Measurements from ENCODE around the gene AUTS2.

Gene AUTS2

DNA sequence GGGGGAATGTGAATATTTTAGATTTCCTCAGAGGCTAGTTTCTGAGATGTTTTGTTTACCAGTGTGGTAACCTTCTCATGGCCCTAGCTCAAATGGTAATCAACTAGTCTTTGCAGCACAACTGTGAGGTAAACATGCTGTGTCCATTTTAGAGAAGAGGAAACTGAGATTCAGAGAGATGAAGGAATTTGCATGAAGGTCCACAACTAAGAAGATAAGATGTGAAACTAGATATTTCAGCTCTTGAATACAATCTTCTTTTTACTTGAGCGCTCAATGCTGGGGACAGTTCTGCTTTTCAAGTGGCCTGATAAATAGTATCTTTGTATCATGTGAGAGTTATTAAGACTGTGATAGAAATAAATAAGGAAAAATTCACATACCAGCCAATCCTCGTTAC, 245.4 kb downstream of the AUTS2 start:
- FAIRE-seq, result no peak

GRCh38 chr7:69844264-69844868, 246.1 kb downstream of the AUTS2 start:
- DNase-seq (ENCODE audit: low spot score), result no peak
- no peak for FAIRE-seq

More for the DNA sequence above, 245.4 kb downstream of the AUTS2 start:
- no peak for DNase-seq (ENCODE audit: low spot score)

- DNase-seq (ENCODE audit: low spot score), result no peak
- FAIRE-seq, result no peak
These were observed 247.6 kb downstream of the AUTS2 start for GRCh38 chr7:69845721-69846495.

- FAIRE-seq, result no peak
- no peak for DNase-seq (ENCODE audit: low spot score)
These were observed 249.8 kb downstream of the AUTS2 start for GRCh38 chr7:69847921-69848612.

DNA sequence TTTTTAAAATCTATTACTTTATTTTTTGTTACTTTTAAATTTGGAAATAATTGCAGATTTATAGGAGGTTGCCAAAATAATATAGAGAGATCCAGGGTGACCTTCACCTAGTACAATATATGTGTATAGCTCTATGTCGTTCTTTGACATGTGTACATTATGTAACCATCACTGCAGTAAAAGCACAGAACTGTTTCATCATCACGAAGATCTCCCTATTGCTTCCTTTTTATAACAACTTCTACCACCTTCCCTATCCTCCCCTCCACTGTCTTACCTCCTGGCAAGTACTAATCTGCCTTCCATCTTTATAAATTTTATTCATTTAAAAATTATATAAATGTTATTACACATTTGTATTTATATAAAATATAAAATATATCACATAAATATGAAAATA, 251.0 kb downstream of the AUTS2 start:
- no peak for DNase-seq (ENCODE audit: low spot score)
- no peak for FAIRE-seq

DNA sequence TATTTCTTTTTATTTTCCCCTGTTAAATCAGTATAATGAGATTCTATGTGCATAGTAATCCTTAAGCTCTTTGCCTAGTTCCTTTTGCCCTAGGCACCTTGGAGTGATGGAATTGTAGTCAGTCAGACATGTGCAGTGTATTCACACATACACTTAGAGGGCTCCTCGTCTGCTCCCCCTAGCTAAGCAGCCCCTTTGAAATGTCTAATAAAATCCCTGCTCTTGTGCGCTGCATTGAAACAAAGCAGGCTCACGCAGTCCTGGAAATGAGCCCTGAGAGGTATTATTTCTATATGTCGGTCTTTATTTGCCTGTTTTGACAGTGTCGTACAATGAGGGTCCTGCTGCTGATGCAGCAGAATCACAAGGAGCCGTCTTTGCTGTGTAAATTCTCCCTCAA, 258.7 kb downstream of the AUTS2 start:
- DNase-seq (ENCODE audit: low spot score) (no peak), FAIRE-seq (no peak)

- no peak for FAIRE-seq
- DNase-seq (ENCODE audit: low spot score), result no peak
These were observed 260.2 kb downstream of the AUTS2 start for GRCh38 chr7:69858471-69858870.

DNA sequence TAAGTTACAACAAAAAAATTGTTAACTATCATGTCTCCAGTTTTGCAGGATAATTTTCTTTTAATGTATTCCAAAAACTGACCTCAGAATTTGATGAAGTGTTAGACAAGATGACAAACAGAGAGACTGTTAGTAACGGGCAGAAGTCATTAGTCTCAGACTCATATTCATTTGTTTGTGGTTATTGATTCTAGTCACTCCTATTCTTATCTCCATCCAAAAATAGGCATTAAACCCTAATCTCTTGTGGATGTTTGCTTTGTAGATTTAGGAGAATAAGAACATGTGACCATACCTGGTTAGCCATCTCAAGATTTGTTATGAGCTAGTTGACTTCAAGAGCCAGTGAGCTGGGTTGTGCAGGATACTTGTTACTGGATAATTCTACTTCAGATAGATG, 261.1 kb downstream of the AUTS2 start:
- DNase-seq (ENCODE audit: low spot score) (no peak), FAIRE-seq (no peak)

GRCh38 chr7:69860486-69860885, 262.2 kb downstream of the AUTS2 start:
- no peak for FAIRE-seq
- DNase-seq (ENCODE audit: low spot score), result no peak

- DNase-seq (ENCODE audit: low spot score), result no peak
- peak; percentile 58 for FAIRE-seq
These were observed 262.8 kb downstream of the AUTS2 start for GRCh38 chr7:69860941-69861622.

DNA sequence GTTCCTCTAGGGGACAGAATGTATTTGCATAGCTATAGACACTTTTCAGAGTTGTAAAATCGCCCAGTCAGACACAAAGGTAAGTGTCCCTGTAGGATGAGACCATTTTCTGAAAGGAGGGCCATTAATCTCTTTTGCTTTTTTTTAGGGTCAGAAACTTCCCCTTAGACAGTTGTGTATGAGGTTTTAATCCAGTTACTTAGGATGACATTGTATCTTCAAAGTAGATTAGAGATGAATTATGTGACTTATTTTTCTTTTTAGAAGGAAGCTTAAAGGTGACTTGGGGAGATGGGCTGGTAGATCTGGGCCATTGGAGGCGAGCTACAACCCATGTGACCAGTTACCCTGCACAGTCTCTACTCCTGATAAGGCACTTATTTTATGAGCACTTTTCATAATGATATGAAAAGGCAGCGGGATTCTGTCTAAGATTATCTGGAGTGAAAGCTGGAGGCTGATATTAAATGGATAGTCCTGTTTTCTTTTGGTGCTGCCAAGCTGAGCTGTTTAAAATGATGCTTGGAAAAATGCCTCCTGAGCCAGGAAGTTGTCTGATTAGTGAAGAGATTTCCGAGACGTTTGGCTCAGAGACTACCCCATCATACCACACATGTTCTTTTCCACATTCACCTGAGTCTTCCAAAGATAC, 264.3 kb downstream of the AUTS2 start:
- no peak for FAIRE-seq
- DNase-seq (ENCODE audit: low spot score), result no peak

GRCh38 chr7:69864274-69864673, 266.0 kb downstream of the AUTS2 start:
- no peak for DNase-seq (ENCODE audit: low spot score)
- FAIRE-seq, result no peak

DNA sequence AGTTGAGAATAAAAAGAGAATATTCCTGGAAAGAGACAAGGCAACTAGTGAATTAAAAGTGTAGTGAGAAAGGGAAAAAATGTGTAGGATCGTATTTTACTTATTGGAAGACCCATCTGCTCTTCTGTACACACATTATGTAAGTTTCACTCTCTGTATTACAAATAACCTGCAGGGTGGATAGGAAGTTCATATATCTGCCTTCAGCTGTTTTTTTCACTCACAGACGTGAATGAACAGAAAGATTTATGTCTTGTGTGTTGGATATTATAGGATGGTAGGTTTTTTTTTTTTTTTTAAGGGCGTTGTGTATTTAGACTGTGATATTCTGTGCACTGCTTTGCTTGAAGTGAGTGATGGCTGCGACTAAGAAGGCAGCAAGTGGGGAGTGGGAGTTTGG, 266.5 kb downstream of the AUTS2 start:
- FAIRE-seq, result no peak
- no peak for DNase-seq (ENCODE audit: low spot score)

DNA sequence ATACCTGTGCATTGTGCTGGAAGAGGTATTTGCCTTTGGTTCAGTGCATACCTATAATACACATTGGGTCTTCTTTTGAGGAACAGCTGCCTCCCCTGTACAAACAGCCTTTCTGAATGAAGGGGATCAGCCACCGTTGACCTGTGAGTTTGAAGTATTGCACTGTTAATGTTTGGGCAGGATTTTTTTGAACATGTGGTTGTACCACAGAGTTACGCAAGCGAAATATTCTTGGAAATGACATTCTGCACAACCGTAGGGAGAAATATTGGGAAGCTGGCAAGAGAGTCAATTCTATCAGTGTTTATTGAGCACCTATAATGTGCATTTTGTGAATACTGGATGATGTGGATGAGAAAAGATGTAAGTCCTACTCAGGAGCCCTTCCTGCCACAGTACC, 270.6 kb downstream of the AUTS2 start:
- DNase-seq (ENCODE audit: low spot score) (no peak), FAIRE-seq (no peak)

DNA sequence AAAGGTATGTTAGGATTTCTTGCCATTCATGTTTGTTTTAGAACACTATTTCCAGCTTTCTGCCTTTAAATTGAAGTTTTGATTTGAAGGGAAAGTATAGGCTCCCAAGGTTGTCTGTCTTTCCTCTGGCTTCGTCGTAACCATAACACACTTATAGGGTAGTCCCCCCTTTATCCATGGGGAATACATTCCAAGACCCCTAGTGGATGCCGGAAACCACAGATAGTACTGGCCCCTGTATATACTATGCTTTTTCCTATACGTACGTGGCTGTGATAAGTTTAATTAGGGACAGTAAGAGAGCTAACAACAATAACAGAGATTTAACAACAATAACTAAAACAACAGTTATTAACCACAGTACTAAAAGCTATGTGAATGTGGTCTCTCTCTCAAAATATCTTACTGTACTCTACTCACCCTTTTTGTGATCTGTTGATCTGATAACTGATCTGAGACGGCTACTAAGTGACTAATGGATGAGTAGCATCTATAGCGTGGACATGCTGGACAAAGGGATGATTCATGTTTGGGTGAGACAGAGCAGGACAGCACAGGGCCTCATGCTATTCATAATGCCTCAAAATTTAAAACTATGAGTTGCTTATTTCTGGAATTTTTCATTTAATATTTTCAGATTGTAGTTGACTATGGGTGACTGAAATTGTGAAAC, 273.1 kb downstream of the AUTS2 start:
- DNase-seq (ENCODE audit: low spot score), result peak; percentile 55
- no peak for FAIRE-seq

- FAIRE-seq, result no peak
- no peak for DNase-seq (ENCODE audit: low spot score)
These were observed 273.8 kb downstream of the AUTS2 start for GRCh38 chr7:69871886-69872569.

DNA sequence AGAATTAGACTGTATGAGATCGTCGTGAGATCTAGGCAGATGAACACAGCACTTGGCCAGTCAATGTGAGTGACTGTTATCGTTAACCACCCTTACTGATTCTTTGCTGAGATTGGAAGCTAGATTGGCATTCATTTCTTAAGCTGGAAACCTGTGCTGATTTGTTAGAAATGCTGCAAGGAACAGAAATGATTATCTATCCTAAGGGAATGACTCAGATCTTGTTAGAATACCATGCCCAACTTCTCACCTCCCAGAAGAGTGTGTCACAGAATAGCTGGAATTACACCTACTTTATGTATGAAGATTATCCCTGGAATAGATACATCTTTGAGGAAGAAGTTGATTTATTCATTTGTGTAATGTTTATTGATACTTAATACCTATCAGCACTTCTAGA, 275.2 kb downstream of the AUTS2 start:
- FAIRE-seq (no peak), DNase-seq (ENCODE audit: low spot score) (no peak)

- FAIRE-seq (no peak), DNase-seq (ENCODE audit: low spot score) (no peak)
These were observed 279.7 kb downstream of the AUTS2 start for GRCh38 chr7:69878015-69878414.

DNA sequence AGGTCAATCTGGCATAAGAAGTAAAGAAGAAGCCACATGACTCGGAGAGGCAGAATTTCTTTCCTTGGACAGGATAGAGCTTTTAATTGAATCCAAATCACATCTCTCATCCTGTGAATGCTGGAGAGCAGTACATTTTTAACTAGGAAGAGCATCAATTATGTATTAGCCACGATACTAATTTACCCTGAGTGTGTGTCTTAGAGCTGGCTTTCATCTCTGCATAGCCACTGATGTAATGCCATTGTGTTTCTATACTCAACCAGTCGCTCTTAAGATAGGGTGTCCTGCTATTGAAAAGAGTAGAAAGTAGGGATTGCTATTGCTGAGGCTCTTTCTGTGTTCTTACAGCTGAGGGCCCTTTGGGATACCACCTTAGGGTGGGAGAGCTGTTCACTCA, 280.3 kb downstream of the AUTS2 start:
- DNase-seq (ENCODE audit: low spot score) (no peak), FAIRE-seq (no peak)

GRCh38 chr7:69879989-69880388, 281.7 kb downstream of the AUTS2 start:
- no peak for DNase-seq (ENCODE audit: low spot score)
- no peak for FAIRE-seq
